Measurements from ENCODE around the gene CDPF1. TPM values are rescaled to one million over a fixed set of nuclear protein-coding genes. Genes with fewer than 3 reads are reported as not detected.

The CDPF1 gene
- total RNA-seq, 4 donors from 2014 or later = 5.7 to 18.8 (median 8.5) TPM

DNA sequence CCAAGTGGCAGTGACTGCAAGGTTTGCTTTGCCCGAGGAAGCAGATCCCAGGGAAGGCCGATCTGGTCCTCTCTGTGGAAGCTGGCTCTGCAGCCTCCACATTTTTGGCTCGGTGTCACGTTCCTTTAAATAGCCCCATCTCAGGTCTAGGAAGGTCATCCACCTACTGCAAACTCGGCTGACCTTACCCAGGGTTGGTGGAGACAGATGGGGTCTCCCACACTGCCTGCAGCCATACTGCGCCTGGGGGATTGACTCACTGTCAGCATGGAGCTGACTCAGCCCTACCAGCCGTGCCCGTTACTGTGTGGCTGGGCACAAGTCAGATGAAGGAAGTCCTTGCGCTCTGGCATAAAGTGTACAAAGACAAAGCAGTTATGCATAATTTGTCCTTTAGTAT, 16.9 kb downstream of the CDPF1 start:
- TF ChIP-seq CTCF (IDR thresholded peaks at IDR 0.05) = no peak
- ATAC-seq (ENCODE audit: low FRiP score) = no peak
- no peak for DNase-seq (ENCODE audit: low spot score)

DNA sequence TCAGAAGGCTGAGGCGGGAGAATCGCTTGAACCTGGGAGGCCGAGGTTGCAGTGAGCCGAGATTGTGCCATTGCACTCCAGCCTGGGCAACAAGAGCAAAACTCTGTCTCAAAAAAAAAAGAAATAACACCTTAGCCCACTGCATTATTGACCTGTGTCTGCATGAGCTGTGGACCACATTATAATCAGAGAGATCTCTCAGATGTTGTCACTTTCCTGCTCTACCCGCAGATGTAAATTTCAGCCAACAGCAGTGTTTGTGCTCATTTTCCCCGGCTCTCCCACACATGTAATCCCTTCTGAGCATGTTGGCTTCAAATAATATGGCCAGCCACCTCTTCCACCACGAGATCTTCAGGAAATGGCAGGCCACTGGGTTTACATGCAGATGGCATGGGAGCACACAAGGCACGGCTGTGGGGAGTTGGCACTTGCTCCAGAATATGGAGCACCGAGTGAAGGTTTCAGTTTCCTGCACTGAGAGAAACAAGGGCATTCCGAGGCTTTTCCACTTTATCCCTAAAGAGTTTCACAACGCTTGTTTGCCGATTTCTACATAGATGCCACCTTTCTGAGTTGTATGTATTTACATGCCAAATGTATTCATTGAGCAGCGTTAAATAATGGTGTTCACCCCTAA, 19.7 kb downstream of the CDPF1 start:
- ATAC-seq (ENCODE audit: low FRiP score) = no peak
- no peak for TF ChIP-seq CTCF (IDR thresholded peaks at IDR 0.05)
- no peak for DNase-seq (ENCODE audit: low spot score)

DNA sequence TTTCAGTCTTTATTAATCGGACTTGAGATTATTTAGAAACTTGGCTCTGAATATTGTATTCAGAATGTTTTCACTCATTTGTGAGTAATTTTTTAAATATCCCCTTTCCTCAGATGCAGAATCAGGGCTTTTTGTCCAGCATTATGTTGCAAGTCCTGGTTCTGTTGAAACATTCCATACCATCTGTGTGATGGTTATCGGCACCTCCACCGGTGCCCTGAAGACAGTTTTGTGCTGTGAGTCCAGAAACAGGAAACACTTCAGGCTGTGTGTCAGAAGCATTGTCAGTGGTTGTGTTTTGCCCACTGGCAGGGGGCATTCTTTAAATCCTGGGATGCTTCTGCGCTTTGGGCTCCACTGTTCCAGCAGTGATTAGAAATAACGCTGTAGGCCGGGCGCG, 20.4 kb downstream of the CDPF1 start:
- no peak for ATAC-seq (ENCODE audit: low FRiP score)
- no peak for TF ChIP-seq CTCF (IDR thresholded peaks at IDR 0.05)
- no peak for DNase-seq (ENCODE audit: low spot score)

DNA sequence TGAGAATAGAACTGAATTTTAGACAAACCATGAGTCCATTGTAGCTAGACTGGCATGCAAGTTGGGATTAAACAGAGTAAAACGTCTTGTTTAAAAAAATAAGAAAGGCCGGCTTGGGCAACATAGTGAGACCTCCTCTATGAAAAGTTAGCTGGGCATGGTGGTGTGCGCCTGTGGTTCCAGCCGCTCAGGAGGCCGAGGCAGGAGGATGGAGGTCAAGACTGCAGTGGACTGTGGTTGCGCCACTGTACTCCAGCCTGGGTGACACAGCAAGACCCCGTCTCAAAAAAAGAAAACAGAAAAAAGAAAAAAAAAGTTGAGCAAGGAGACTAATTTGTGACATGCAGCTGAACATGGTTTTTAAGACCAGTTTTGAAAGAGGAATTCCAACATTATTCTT, 23.5 kb downstream of the CDPF1 start:
- TF ChIP-seq CTCF (IDR thresholded peaks at IDR 0.05) = no peak
- ATAC-seq (ENCODE audit: low FRiP score) (no peak), DNase-seq (ENCODE audit: low spot score) (no peak)

GRCh38 chr22:46225631-46226030, 24.5 kb downstream of the CDPF1 start:
- ATAC-seq (ENCODE audit: low FRiP score) (no peak), DNase-seq (ENCODE audit: low spot score) (no peak)
- TF ChIP-seq CTCF (IDR thresholded peaks at IDR 0.05) = no peak

GRCh38 chr22:46224898-46225290, 25.2 kb downstream of the CDPF1 start:
- TF ChIP-seq CTCF (IDR thresholded peaks at IDR 0.05) = no peak
- ATAC-seq (ENCODE audit: low FRiP score) (no peak), DNase-seq (ENCODE audit: low spot score) (no peak)

GRCh38 chr22:46224044-46224897, 25.8 kb downstream of the CDPF1 start:
- no peak for ATAC-seq (ENCODE audit: low FRiP score)
- TF ChIP-seq CTCF (IDR thresholded peaks at IDR 0.05) = no peak
- DNase-seq (ENCODE audit: low spot score) = no peak

Data from omental fat pad (tissue), 4 donors.